ENCODE measurements around the gene APBB2.

DNA sequence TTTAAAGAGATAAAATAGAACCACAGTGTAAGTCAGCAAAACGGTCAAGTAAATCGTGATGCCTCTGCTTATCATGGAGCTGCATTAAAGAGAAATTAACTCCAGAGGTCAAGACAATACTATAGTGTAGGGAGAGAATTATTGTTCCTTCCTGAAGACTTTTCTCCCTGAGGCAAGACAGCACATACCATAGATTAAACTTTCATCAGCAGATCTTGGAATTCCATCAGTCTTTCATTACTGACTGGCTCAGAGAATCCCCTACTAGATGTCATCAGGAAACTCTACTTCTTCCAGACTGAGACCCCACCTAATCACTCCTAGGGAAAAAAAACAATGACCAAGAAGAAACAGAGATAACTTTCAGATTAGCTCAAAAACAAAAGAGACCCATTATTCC, 333.2 kb downstream of the APBB2 start:
- TF ChIP-seq, protein P1, sequence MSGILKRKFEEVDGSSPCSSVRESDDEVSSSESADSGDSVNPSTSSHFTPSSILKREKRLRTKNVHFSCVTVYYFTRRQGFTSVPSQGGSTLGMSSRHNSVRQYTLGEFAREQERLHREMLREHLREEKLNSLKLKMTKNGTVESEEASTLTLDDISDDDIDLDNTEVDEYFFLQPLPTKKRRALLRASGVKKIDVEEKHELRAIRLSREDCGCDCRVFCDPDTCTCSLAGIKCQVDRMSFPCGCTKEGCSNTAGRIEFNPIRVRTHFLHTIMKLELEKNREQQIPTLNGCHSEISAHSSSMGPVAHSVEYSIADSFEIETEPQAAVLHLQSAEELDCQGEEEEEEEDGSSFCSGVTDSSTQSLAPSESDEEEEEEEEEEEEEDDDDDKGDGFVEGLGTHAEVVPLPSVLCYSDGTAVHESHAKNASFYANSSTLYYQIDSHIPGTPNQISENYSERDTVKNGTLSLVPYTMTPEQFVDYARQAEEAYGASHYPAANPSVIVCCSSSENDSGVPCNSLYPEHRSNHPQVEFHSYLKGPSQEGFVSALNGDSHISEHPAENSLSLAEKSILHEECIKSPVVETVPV (CRISPR knock-in tag; IDR thresholded peaks at IDR 0.05) = no peak
- TF ChIP-seq GLIS3 (CRISPR knock-in tag; IDR thresholded peaks at IDR 0.05) (no peak), PPARA (CRISPR knock-in tag; IDR thresholded peaks at IDR 0.05; ENCODE audit: borderline replicate concordance) (no peak), ARNTL (CRISPR knock-in tag; IDR thresholded peaks at IDR 0.05; ENCODE audit: borderline replicate concordance, low read depth) (no peak), ZFP30 (CRISPR knock-in tag; IDR thresholded peaks at IDR 0.05) (no peak)

All from SK-N-SH treated with all-trans-retinoic acid at 6 μM for 48 hours (cell line).